Activated naive CD4-positive, alpha-beta T cell treated with anti-CD3 and anti-CD28 coated beads, Interleukin-2, amount 10 ng/mL, durations not matched to agents 7 days and 5 days (primary cell): Measurements from ENCODE around the gene FSD1.
A peak's percentile ranks its signal among the peaks of the same experiment; 100 is the strongest.

Experiments used
- CTCF ChIA-PET: fragments of 350-600 bp; sonication (Branson Sonifier 250); formaldehyde crosslinking; loops from one replicate; lab custom pipeline; 2021; ENCODE audit warnings: antibody characterized with exemption; lab: Charles Lee
- DNase-seq: peaks from one replicate; pipeline ENCODE4 v3.0.0-alpha.2; 2020
- H3K27ac Mint-ChIP-seq: one replicate; pipeline ENCODE4 v1.8.0; 2021; ENCODE audit warnings: mild to moderate bottlenecking, moderate library complexity, mixed read lengths
- H3K27me3 Mint-ChIP-seq: one replicate; pipeline ENCODE4 v1.8.0; 2021; ENCODE audit warnings: mild to moderate bottlenecking, mixed read lengths
- H3K36me3 Mint-ChIP-seq: one replicate; pipeline ENCODE4 v1.8.0; 2021; ENCODE audit warnings: mixed read lengths
- H3K4me1 Mint-ChIP-seq: one replicate; pipeline ENCODE4 v1.8.0; 2021; ENCODE audit warnings: mixed read lengths
- H3K4me3 Mint-ChIP-seq: one replicate; pipeline ENCODE4 v1.8.0; 2021; ENCODE audit warnings: mild to moderate bottlenecking, moderate library complexity, mixed read lengths
- H3K9me3 Mint-ChIP-seq: one replicate; pipeline ENCODE4 v1.8.0; 2021; ENCODE audit warnings: mixed read lengths

FSD1 gene

DNA sequence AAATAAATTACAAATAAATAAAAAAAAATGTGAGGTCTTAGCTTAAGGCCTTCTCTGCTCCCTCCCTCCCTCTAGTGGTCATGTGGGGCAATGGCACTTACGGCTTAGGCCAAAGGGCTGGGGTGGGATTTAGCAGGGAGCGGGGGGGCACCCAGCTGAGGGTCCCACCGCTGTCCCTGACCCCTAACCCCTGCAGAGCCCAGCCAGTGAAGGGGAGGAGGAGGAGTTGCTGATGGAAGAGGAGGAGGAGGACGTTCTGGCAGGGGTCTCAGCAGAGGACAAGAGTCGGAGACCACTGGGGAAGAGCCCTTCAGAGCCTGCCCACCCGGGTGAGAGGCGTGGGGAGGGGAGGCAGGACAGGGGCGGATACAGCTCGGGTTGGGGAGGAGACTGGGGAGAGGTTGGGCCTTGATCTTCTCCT lies 48.3 kb downstream of the FSD1 start:
- DNase-seq = peak; percentile 70
- CTCF ChIA-PET = interaction anchor here (0.6 to 4.9 kb wide), 22 partner anchors 9 to 120 kb away, joined by 3 to 72 read pairs (median 4); partner anchors contain the start of genes CHAF1A, MPND and SH3GL1
- Mint-ChIP-seq H3K4me3 (no peak overlapping the region), H3K27ac (no peak overlapping the region), H3K27me3 (peaks cover 2% of the 10 kb centered on the region), H3K36me3 (peaks cover 13% of the 10 kb centered on the region), H3K4me1 (peaks cover 2% of the 10 kb centered on the region), H3K9me3 (no peaks in the 10 kb centered on the region)

- H3K9me3 Mint-ChIP-seq = no peaks in the 10 kb centered on the region
- peaks cover 14% of the 10 kb centered on the region for H3K36me3 Mint-ChIP-seq
- peaks cover 4% of the 10 kb centered on the region for H3K27me3 Mint-ChIP-seq
- H3K4me3 Mint-ChIP-seq = no peak overlapping the region
- peak overlapping the region; percentile 58 for H3K27ac Mint-ChIP-seq
- peaks cover 2% of the 10 kb centered on the region for H3K4me1 Mint-ChIP-seq
- CTCF ChIA-PET = interaction anchor here (1.4 to 4.9 kb wide), 3 partner anchors 15 to 87 kb away, joined by 3 to 72 read pairs (median 4); no protein-coding TSS in a partner anchor
- DNase-seq = no peak
These were observed 49.9 kb downstream of the FSD1 start for GRCh38 chr19:4354282-4354681.

GRCh38 chr19:4354897-4355296 lies 50.5 kb downstream of the FSD1 start:
- Mint-ChIP-seq H3K36me3 (peaks cover 14% of the 10 kb centered on the region), H3K4me1 (no peaks in the 10 kb centered on the region), H3K27me3 (peaks cover 4% of the 10 kb centered on the region), H3K27ac (no peak overlapping the region), H3K4me3 (no peak overlapping the region), H3K9me3 (no peaks in the 10 kb centered on the region)
- DNase-seq = no peak
- CTCF ChIA-PET = interaction anchor here (4.9 kb wide), 1 partner anchor 88 kb away, joined by 72 read pairs; no protein-coding TSS in a partner anchor

DNA sequence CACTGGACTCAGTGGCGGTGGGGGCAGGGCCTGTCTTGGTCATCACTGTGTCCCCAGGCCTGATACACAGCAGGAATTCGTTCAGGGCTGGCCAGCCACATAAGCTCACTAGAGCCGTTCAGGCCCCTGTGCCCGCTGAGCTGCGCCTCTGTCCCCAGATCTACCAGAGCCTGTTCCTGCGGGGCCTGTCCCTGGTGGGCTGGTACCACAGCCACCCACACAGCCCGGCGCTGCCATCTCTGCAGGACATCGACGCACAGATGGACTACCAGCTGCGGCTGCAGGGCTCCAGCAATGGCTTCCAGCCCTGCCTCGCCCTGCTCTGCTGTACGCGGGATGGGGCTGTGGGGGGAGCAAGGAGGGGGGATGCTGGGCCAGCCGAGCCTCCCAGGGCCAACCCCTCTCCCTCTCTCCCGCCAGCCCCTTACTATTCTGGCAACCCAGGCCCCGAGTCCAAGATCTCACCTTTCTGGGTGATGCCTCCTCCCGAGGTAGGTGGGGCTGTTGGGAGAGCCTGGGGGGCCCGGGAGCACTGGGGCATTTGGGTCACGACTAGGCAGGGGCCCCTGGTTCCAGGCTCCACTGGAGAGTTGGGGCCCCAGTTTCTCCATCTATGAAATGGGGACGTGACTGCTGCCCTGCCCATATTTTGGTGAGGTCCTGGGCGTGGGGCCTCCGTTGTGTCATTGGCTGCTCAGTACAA lies 52.8 kb downstream of the FSD1 start:
- Mint-ChIP-seq H3K4me1 (no peaks in the 10 kb centered on the region), H3K27ac (no peak overlapping the region), H3K36me3 (peaks cover 23% of the 10 kb centered on the region), H3K27me3 (peaks cover 4% of the 10 kb centered on the region), H3K9me3 (no peaks in the 10 kb centered on the region), H3K4me3 (no peak overlapping the region)
- CTCF ChIA-PET = interaction anchor here (3.0 kb wide), 1 partner anchor 90 kb away, joined by 16 read pairs; no protein-coding TSS in a partner anchor
- no peak for DNase-seq

GRCh38 chr19:4357921-4358326 lies 53.5 kb downstream of the FSD1 start:
- no peaks in the 10 kb centered on the region for H3K9me3 Mint-ChIP-seq
- peaks cover 4% of the 10 kb centered on the region for H3K27me3 Mint-ChIP-seq
- H3K4me1 Mint-ChIP-seq = no peaks in the 10 kb centered on the region
- H3K36me3 Mint-ChIP-seq = peaks cover 22% of the 10 kb centered on the region
- no peak overlapping the region for H3K27ac Mint-ChIP-seq
- no peak for DNase-seq
- H3K4me3 Mint-ChIP-seq = no peak overlapping the region
- CTCF ChIA-PET = interaction anchor here (3.0 kb wide), 1 partner anchor 90 kb away, joined by 16 read pairs; no protein-coding TSS in a partner anchor

DNA sequence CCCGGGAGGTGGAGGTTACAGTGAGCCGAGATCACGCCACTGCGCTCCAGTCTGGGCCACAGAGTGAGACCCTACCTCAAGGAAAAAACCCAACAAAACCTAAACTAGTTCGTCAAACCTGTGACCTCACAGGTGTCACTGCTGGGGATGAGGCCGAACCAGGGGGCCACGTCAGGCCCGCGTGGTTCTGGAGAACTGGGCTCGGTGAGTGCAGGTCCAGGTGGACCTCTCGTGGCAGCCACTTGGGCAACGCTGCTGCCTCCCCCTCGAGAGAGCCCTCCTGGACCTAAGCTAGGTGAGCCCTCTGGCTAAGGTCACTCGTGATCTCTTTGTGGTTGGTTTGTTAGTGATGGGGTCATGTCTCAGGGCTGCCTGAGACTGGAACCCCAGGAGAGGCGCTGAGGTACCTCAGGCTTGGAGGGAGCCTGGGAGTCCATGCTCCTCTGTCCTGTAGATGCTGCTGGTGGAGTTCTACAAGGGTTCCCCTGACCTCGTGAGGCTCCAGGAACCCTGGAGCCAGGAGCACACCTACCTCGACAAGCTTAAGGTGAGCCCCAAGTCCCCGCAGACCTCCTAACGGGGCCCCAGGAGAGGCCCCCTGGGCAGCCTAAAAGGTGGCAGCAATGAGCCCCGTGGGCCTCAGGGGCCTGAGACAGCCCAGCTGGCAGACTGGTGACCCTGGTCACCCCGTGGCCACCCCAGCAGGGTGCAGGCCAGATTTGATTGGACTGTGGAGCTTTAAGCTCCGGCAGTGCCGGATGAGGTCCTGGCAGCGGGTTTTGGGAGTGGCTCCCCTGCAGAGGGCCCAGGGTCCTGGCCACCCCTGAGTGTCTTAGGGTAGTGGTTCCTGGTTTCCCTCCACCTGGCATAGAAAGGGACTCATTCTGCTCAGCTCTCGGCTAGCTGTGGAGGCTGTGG lies 54.6 kb downstream of the FSD1 start:
- DNase-seq = no peak
- no peaks in the 10 kb centered on the region for H3K9me3 Mint-ChIP-seq
- H3K4me3 Mint-ChIP-seq = no peak overlapping the region
- H3K4me1 Mint-ChIP-seq = no peaks in the 10 kb centered on the region
- CTCF ChIA-PET = interaction anchor here (0.8 to 3.0 kb wide), 2 partner anchors 41 to 92 kb away, joined by 3 to 16 read pairs; partner anchors contain the start of gene SH3GL1
- H3K27me3 Mint-ChIP-seq = peaks cover 4% of the 10 kb centered on the region
- peaks cover 24% of the 10 kb centered on the region for H3K36me3 Mint-ChIP-seq
- H3K27ac Mint-ChIP-seq = peak overlapping the region; percentile 79

GRCh38 chr19:4359627-4360000 lies 55.2 kb downstream of the FSD1 start:
- peaks cover 25% of the 10 kb centered on the region for H3K36me3 Mint-ChIP-seq
- CTCF ChIA-PET = interaction anchor here (0.8 kb wide), 1 partner anchor 41 kb away, joined by 3 read pairs; the partner anchor contains the start of gene SH3GL1
- DNase-seq = no peak
- H3K4me3 Mint-ChIP-seq = no peak overlapping the region
- no peak overlapping the region for H3K27ac Mint-ChIP-seq
- H3K4me1 Mint-ChIP-seq = no peaks in the 10 kb centered on the region
- H3K27me3 Mint-ChIP-seq = peaks cover 4% of the 10 kb centered on the region
- H3K9me3 Mint-ChIP-seq = no peaks in the 10 kb centered on the region

- no peak for DNase-seq
- CTCF ChIA-PET = no interaction called here
- H3K4me3 Mint-ChIP-seq = no peak overlapping the region
- no peaks in the 10 kb centered on the region for H3K9me3 Mint-ChIP-seq
- H3K27me3 Mint-ChIP-seq = peaks cover 4% of the 10 kb centered on the region
- H3K4me1 Mint-ChIP-seq = no peaks in the 10 kb centered on the region
- H3K36me3 Mint-ChIP-seq = peaks cover 28% of the 10 kb centered on the region
- peak overlapping the region; percentile 69 for H3K27ac Mint-ChIP-seq
These were observed 55.7 kb downstream of the FSD1 start for GRCh38 chr19:4360081-4360569.

DNA sequence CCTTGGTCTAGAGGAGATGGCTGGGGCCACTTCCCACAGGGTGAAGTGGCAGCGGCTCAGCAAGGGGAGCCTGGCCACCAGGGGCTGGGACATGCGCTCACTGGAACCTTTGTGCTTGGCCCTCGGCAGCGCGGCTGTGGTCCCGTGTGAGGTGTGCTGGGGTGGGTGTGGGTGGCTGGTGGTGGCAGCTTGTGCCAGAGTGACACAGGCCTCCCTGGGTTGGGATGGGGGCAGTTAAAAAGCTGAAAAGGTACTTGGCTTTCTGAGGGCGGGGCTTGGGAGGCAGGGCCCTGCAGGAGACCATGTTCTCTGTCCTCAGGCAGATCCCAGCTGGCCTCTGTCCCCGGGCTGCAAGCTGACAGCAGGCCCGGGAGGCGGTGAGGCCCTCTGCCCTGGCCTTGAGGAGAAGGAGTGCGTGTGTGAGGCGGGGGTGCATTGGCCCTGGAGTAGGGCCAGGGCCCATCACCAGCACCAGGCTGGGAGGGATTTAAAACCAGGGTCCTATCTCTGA lies 56.3 kb downstream of the FSD1 start:
- Mint-ChIP-seq H3K9me3 (no peaks in the 10 kb centered on the region), H3K4me3 (no peak overlapping the region), H3K27me3 (peaks cover 4% of the 10 kb centered on the region), H3K36me3 (peaks cover 28% of the 10 kb centered on the region), H3K4me1 (no peaks in the 10 kb centered on the region), H3K27ac (peak overlapping the region; percentile 69)
- no peak for DNase-seq
- CTCF ChIA-PET = interaction anchor here (0.5 to 1.2 kb wide), 2 partner anchors 8 to 16 kb away, joined by 3 to 5 read pairs; no protein-coding TSS in a partner anchor

- CTCF ChIA-PET = interaction anchor here (0.5 to 1.2 kb wide), 3 partner anchors 9 to 94 kb away, joined by 3 to 5 read pairs (median 3); no protein-coding TSS in a partner anchor
- Mint-ChIP-seq H3K9me3 (no peaks in the 10 kb centered on the region), H3K4me1 (peaks cover under 1% of the 10 kb centered on the region), H3K4me3 (no peak overlapping the region), H3K27ac (no peak overlapping the region), H3K36me3 (peaks cover 26% of the 10 kb centered on the region), H3K27me3 (peaks cover 4% of the 10 kb centered on the region)
- DNase-seq = no peak
These were observed 57.0 kb downstream of the FSD1 start for GRCh38 chr19:4361152-4362046.

- Mint-ChIP-seq H3K27me3 (peaks cover 4% of the 10 kb centered on the region), H3K27ac (peak overlapping the region; percentile 11), H3K9me3 (no peaks in the 10 kb centered on the region), H3K4me1 (peaks cover 8% of the 10 kb centered on the region), H3K4me3 (no peak overlapping the region), H3K36me3 (peaks cover 28% of the 10 kb centered on the region)
- no peak for DNase-seq
- CTCF ChIA-PET = interaction anchor here (0.7 to 0.9 kb wide), 2 partner anchors 38 to 95 kb away, joined by 3 to 5 read pairs; partner anchors contain the start of gene SH3GL1
These were observed 57.9 kb downstream of the FSD1 start for GRCh38 chr19:4362101-4362828.

DNA sequence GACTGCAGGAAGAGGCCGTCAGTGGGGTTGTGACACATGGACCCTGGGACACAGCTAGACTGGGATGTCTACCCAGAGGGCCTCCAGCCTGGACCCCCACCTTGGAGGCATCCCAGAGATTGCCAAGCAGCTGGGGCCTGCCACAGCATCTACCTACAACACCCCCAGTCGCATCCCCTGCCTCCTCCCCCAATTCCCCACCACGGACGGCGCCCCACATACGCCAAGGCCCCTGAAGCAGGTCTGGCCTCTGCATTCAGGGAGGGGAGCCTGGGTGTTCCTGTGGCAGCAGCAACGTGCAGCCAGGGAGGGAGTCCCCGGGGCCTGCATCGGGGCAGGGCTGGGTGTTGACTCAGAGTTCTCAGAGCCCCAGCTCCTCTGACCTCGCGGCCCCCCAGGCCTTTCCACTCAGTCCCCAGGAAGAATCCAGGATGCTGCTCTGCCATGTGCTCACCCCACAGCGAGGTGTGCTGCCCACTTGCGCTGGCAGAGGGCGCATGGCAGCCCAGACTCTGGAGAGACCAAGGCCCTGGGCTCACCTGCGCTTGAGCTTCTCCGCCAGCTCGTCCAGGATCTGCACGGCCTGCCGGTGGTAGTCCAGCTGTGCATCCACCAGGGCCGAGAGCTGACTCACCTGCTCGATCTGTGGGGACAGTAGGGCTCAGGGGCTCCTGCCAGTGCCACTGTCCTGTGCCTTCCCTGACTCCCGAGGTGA lies 58.6 kb downstream of the FSD1 start:
- CTCF ChIA-PET = interaction anchor here (0.9 to 1.5 kb wide), 2 partner anchors 38 to 96 kb away, joined by 5 to 8 read pairs; partner anchors contain the start of gene SH3GL1
- no peaks in the 10 kb centered on the region for H3K27me3 Mint-ChIP-seq
- no peaks in the 10 kb centered on the region for H3K9me3 Mint-ChIP-seq
- peaks cover 15% of the 10 kb centered on the region for H3K4me1 Mint-ChIP-seq
- H3K4me3 Mint-ChIP-seq = no peak overlapping the region
- H3K36me3 Mint-ChIP-seq = peaks cover 30% of the 10 kb centered on the region
- no peak overlapping the region for H3K27ac Mint-ChIP-seq
- DNase-seq = no peak
